Measurements from ENCODE around the gene MGRN1.

MGRN1 gene

DNA sequence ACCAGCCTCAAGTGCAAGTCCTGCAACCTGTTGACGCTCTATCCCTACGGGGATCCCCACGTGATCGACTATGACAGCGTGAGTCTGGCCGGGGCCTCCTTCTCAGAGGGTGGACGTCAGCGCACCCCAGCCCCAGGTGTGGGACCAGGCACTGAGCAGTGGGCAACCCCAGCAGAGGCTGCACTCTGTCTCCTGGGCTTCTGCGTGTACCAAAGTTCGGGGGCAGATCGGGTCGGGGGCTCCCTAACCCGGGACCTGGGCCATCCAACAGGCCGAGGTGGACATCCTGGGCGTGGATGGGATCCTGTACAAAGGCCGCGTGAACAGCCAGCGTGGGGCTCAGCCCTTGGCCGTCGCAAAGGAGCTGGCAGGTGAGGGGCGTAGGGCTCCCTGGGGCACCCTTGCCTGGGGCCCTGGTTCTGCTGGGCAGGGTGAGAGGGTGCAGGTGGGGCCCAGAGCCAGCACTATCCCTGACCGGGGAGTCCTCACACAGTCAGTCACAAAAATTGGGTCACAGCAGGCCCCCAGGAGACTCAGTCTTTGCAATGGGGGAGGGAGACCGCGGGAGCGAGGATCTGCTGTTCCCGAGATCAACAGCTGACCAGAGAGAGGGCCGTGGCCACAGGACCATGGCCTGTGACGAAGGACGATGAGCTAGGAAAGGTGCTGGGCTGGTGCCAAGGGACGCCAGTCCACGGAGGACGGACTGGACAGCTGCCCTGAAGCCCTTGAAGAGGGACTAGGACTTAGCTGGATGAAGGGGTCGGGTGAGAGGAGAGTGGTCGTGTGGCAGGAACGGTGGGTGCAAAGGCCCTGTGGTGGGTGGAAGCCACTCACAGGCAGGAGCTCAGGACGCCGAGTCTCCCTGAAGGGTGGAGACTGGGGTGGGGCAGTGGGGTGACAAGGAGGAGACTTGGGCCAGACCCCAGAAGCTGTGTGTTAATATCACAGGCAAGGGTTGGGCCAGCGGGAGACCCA, 29.9 kb upstream of the MGRN1 start:
- no peak overlapping the region for H3K4me3 ChIP-seq (ENCODE audit: low read depth, low read length)
- TF ChIP-seq, protein P1, sequence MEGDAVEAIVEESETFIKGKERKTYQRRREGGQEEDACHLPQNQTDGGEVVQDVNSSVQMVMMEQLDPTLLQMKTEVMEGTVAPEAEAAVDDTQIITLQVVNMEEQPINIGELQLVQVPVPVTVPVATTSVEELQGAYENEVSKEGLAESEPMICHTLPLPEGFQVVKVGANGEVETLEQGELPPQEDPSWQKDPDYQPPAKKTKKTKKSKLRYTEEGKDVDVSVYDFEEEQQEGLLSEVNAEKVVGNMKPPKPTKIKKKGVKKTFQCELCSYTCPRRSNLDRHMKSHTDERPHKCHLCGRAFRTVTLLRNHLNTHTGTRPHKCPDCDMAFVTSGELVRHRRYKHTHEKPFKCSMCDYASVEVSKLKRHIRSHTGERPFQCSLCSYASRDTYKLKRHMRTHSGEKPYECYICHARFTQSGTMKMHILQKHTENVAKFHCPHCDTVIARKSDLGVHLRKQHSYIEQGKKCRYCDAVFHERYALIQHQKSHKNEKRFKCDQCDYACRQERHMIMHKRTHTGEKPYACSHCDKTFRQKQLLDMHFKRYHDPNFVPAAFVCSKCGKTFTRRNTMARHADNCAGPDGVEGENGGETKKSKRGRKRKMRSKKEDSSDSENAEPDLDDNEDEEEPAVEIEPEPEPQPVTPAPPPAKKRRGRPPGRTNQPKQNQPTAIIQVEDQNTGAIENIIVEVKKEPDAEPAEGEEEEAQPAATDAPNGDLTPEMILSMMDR (IDR thresholded peaks at IDR 0.05; ENCODE audit: low read depth, low read length), result no peak

DNA sequence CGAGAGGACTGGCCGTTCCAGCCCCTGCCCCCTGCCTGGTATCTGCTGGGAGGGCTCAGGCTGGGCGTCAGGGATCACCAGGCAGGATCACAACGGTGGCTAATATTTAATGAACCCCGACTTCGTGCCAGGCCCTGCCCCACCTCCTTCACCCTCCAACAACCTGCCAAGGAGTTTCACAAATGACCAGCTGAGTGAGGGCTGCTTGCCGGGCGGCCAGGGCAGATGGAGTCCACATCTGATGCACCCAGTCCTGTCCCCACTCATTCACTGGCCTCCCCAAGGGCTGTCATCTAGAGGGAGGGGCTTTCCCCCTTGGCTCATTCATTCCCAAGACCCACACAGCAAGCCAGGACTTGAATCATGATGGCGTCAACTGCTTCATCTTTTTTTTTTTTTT, 27.5 kb upstream of the MGRN1 start:
- TF ChIP-seq, protein P1 (IDR thresholded peaks at IDR 0.05; ENCODE audit: low read depth, low read length), result no peak
- H3K4me3 ChIP-seq (ENCODE audit: low read depth, low read length), result no peak overlapping the region

DNA sequence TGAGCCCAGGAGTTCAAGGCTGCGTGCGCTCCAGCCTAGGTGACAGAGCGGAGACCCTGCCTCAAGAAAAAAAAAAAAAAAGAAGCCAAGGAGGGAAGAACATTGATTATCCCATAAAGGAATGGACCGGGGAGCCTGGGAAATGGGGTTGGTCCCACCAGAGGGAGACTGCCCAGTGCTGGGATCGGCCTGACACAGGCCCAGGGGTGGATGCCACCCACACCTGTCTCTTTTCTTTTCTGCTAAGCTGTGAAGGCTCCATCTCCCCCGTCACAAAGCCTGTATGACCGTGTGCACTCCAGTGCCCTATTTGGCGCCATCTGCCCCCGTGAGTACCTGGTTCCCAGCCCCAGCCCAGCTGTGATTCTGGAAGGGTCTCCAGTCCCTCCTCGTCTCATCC, 25.6 kb upstream of the MGRN1 start:
- no peak overlapping the region for H3K4me3 ChIP-seq (ENCODE audit: low read depth, low read length)
- TF ChIP-seq, protein P1 (IDR thresholded peaks at IDR 0.05; ENCODE audit: low read depth, low read length), result no peak

DNA sequence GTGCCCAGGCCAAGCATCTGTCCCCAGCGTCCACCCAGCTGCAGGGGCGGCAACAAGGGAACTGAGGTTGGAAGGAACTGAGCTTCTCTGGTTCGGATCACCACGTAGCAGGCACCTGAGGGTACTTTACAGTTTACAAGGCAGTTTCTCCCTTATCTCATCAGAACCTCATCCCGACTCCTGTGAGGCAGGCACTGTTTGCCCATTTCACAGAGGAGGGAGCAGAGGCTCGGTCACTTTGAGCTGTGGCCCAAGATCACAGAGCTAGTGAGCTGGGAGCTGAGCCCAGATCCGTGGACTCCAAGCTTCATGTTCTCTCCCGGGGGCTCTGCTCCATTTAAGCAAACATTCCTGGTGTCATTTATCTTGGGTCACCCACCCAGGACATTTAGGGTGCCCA, 25.1 kb upstream of the MGRN1 start:
- TF ChIP-seq, protein P1 (IDR thresholded peaks at IDR 0.05; ENCODE audit: low read depth, low read length), result no peak
- H3K4me3 ChIP-seq (ENCODE audit: low read depth, low read length), result no peak overlapping the region

DNA sequence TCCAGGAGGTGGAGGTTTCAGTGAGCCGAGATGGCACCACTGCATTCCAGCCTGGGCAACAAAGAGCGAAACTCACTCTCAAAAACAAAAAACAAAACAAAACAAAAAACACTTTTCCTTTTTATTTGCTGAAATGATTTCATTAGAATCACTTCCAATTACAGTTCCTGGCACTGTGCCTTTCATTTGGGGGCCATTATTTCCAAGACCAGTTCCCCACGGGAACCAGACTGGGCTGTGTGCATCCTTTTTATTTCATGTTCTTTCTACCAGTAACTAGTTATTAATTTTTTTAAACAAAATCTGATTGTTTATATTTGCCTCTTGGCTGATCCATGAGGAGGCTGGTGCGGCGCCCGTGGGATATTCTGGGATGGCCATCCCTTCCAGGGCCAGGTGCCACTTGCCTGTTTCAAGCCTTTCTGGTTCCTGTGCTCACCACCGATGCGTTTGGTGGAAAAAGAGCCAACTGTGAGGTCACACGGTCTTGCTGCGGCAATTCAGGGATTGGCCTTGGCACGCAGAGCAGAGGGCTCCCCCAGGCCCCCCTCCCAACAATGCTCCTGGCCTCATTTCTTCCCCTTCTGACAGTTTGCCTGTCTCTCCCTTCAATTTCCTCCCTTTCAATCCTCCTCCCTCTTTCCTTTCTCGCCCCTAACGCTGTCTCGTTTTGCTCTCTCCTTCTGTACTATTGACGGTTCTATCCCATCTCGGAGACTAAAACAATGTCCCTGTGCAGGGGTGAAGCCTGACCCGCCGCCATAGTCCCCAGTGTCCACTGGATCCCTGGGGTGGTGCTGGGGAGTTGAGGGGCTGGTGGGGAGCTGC, 23.4 kb upstream of the MGRN1 start:
- TF ChIP-seq, protein P1 (IDR thresholded peaks at IDR 0.05; ENCODE audit: low read depth, low read length), result no peak
- H3K4me3 ChIP-seq (ENCODE audit: low read depth, low read length), result no peak overlapping the region

DNA sequence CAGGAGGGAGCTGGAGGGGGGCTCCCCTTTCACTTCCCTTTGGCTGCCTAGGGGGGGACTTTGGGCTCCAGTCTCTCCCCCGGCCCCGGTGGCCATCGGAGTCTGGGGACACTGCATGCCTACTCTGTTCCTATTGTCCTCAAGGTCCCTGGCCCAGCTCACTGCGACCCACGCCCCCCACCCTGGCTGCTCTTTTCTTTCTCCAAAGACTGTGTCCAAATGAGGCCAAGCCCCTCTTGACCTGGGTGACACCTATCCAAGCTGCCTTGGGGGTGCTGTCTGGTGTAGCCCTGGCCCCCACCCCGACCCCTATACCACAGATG, 22.8 kb upstream of the MGRN1 start:
- no peak overlapping the region for H3K4me3 ChIP-seq (ENCODE audit: low read depth, low read length)
- TF ChIP-seq, protein P1 (IDR thresholded peaks at IDR 0.05; ENCODE audit: low read depth, low read length), result no peak

DNA sequence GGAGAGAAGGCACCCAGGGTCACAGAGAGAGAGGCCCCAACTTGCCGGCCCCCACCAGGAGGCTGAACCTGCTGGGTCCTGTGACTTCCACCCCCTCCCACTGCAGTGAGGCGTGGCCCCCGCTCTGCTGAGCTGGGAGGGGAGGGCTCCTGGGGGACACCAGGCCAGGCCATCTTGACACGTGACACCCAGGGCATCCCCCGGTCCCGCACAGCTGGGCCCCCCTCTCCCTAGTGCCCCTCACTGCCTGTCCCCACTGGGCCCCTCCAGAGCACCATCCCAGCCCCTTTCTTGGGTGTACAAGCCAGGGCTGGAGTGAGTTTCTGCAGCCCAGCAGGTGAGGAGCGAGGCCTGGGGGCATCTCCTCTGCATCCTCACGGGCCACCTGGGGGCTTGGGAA, 22.3 kb upstream of the MGRN1 start:
- TF ChIP-seq, protein P1 (IDR thresholded peaks at IDR 0.05; ENCODE audit: low read depth, low read length), result no peak
- H3K4me3 ChIP-seq (ENCODE audit: low read depth, low read length), result no peak overlapping the region
